Measurements from ENCODE around the gene BORCS6.

- no peak for TF ChIP-seq CTCF (conservative IDR thresholded peaks at IDR 0.05 in 1 of 2, IDR thresholded peaks at IDR 0.05 in 1 of 2; ENCODE audit: extremely low read depth in 1 of 2, insufficient read depth in 1 of 2, low read depth in 1 of 2, low read length in 2 of 2)
- no peak for TF ChIP-seq EZH2 (IDR thresholded peaks at IDR 0.05; ENCODE audit: borderline replicate concordance, low read length)
These were observed 2.3 kb upstream of the BORCS6 start for GRCh38 chr17:8192070-8192815.
